SH-SY5Y (cell line): ENCODE results near the gene IFT122.

Experiments
- GATA2 ChIP-seq: IDR thresholded peaks from 2 replicates; pipeline ENCODE4 v1.6.1; 2011; ENCODE audit warnings: mild to moderate bottlenecking, low read depth, low read length
- GATA3 ChIP-seq: IDR thresholded peaks from 2 replicates; pipeline ENCODE4 v1.6.1; 2011; ENCODE audit warnings: low read depth, mild to moderate bottlenecking, low read length, moderate library complexity

DNA sequence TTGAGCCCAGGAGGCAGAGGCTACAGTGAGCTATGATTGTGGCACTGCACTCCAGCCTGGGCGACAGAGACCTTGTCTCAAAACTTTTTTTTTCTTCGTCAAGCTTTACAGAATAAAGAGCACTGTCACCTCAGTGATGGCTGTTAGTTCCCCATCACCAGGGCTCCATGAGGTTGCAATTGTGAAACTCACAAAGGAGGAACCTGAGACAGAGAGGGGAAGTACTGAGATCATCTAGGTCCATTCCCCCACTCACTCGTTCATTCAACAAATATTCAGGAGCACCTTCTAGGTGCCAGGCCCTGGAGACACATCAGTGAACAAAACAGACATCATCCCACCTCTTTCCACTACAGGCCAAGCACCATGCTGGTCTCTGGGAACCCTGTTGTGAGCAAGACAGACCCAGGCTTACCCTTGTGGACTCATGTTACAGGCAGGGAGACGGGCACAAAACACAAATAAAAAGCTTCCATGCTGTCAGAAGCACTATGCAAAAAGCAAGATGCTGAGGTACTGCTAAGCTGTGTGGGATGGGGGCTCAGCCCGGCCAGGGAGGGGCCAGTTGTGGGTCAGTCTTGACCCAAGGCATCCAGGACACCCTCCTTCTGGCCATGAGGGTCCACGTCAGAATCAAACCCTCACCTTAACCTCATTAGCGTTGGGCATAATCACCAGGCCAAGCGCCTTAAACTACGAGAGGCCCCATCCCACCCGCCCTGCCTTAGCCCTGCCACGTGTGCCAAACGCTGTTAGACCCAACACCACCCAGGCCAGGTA lies 86.3 kb downstream of the IFT122 start:
- TF ChIP-seq GATA3, result no peak
- TF ChIP-seq GATA2, result no peak
